IPS-NIHi7 (cell line): ENCODE results near the gene C9orf85.

Experiments used
- DNase-seq: peaks from one replicate; pipeline ENCODE4 v3.0.0; 2012; ENCODE audit warnings: mixed read lengths; ENCODE audit errors: extremely low spot score

The C9orf85 gene

GRCh38 chr9:71904076-71904475 lies 7.4 kb upstream of the C9orf85 start:
- DNase-seq = no peak

- no peak for DNase-seq
Observed at GRCh38 chr9:71908825-71909224, 2.6 kb upstream of the C9orf85 start.

- peak; percentile 62 for DNase-seq
Observed at GRCh38 chr9:71909887-71910649, 1.4 kb upstream of the C9orf85 start.

- no peak for DNase-seq
Observed at GRCh38 chr9:71910650-71911060, 784 bp upstream of the C9orf85 start.

GRCh38 chr9:71911908-71912335 lies 483 bp downstream of the C9orf85 start:
- DNase-seq = no peak

GRCh38 chr9:71915495-71915894 lies 4.1 kb downstream of the C9orf85 start:
- no peak for DNase-seq

GRCh38 chr9:71916834-71917534 lies 5.5 kb downstream of the C9orf85 start:
- DNase-seq = no peak

- no peak for DNase-seq
Observed at GRCh38 chr9:71918419-71918818, 7.0 kb downstream of the C9orf85 start.

GRCh38 chr9:71920456-71921189 lies 9.2 kb downstream of the C9orf85 start:
- no peak for DNase-seq

- DNase-seq = peak; percentile 29
Observed at GRCh38 chr9:71921190-71921814, 9.9 kb downstream of the C9orf85 start.

- no peak for DNase-seq
Observed at GRCh38 chr9:71924576-71924975, 13.1 kb downstream of the C9orf85 start.

- no peak for DNase-seq
Observed at GRCh38 chr9:71925834-71926233, 14.4 kb downstream of the C9orf85 start.

GRCh38 chr9:71928376-71928775 lies 16.9 kb downstream of the C9orf85 start:
- no peak for DNase-seq

GRCh38 chr9:71928806-71929205 lies 17.4 kb downstream of the C9orf85 start:
- DNase-seq = no peak

GRCh38 chr9:71929223-71929622 lies 17.8 kb downstream of the C9orf85 start:
- DNase-seq = no peak

GRCh38 chr9:71929791-71930440 lies 18.5 kb downstream of the C9orf85 start:
- no peak for DNase-seq

- DNase-seq = no peak
Observed at GRCh38 chr9:71931166-71931565, 19.7 kb downstream of the C9orf85 start.

- DNase-seq = no peak
Observed at GRCh38 chr9:71936066-71936465, 24.6 kb downstream of the C9orf85 start.

GRCh38 chr9:71937070-71937625 lies 25.7 kb downstream of the C9orf85 start:
- DNase-seq = no peak

- DNase-seq = no peak
Observed at GRCh38 chr9:71937898-71938297, 26.5 kb downstream of the C9orf85 start.

- no peak for DNase-seq
Observed at GRCh38 chr9:71941060-71941568, 29.7 kb downstream of the C9orf85 start.
